IgD-negative memory B cell (primary cell): ENCODE measurements around the gene DCAF5. TPM values are rescaled to one million over a fixed set of nuclear protein-coding genes. Genes with fewer than 3 reads are reported as not detected.

Experiments used
- H3K27ac Mint-ChIP-seq, 3 donors: one replicate each; pipeline ENCODE4 v1.8.0; 2020 to 2022; ENCODE audit warnings: mild to moderate bottlenecking in 3 of 3, mixed read lengths in 3 of 3, moderate library complexity in 1 of 3
- H3K27me3 Mint-ChIP-seq: one replicate; pipeline ENCODE4 v1.8.0; 2021; ENCODE audit warnings: mixed read lengths
- H3K36me3 Mint-ChIP-seq: one replicate; pipeline ENCODE4 v1.8.0; 2020; ENCODE audit warnings: mild to moderate bottlenecking, mixed read lengths
- H3K4me1 Mint-ChIP-seq, 3 donors: one replicate each; pipeline ENCODE4 v1.8.0; 2020 to 2022; ENCODE audit warnings: mixed read lengths in 3 of 3, mild to moderate bottlenecking in 1 of 3
- H3K4me3 Mint-ChIP-seq, 4 donors: one replicate each; pipeline ENCODE4 v1.8.0; 2020 to 2022; ENCODE audit warnings: mild to moderate bottlenecking in 4 of 4, mixed read lengths in 4 of 4, moderate library complexity in 3 of 4
- H3K9me3 Mint-ChIP-seq, 3 donors: one replicate each; pipeline ENCODE4 v1.8.0; 2020 to 2021; ENCODE audit warnings: mixed read lengths in 3 of 3, mild to moderate bottlenecking in 1 of 3
- polyA plus RNA-seq: library from polyadenylated mRNA; unstranded; fragments of 300-500 nt; fragmentation: Illumina TruSeq; gene quantifications from one replicate; pipeline ENCODE4 v1.2.3, GENCODE V29; 2021

Gene DCAF5
- polyA plus RNA-seq, 1 donor from 2014 or later: 57.9 TPM

DNA sequence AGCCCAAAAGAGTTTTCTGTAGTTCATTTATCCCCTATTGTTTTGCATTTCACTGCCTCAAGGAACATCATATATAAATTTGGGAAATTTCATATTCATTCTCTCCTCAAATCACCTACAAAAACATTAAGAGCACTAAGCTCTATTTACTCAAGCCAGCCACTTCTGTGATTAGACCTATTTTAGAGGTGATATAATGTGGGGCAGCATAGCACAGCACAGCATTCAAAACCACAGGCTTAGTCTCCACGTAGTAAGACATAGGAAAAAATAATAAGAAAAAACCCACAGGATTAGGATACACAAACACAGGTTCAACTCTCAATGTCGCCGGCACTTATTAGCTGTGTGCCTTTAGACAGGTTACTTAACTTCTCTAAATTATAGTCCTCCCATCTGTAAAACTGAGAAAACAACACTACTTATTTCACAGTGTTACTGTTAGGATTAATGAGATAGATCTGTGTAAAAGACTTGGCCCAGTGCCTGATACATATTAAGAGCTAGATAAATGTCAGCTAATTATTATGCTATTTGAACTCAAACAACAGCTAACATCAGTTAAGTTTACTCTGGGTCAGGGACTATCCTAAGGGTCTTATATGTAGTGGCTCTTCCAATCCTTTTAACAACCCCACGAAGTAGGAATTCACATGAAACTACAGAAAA is 20.3 kb downstream of the DCAF5 start:
- Mint-ChIP-seq H3K27me3 (no peaks in the 10 kb centered on the region), H3K27ac (peak overlapping the region in 1 of 3 donors; percentile 44), H3K4me1 (peaks cover 11 to 35% (median 30%) of the 10 kb centered on the region in 3 donors), H3K36me3 (no peaks in the 10 kb centered on the region), H3K9me3 (no peaks in the 10 kb centered on the region), H3K4me3 (no peak overlapping the region)

DNA sequence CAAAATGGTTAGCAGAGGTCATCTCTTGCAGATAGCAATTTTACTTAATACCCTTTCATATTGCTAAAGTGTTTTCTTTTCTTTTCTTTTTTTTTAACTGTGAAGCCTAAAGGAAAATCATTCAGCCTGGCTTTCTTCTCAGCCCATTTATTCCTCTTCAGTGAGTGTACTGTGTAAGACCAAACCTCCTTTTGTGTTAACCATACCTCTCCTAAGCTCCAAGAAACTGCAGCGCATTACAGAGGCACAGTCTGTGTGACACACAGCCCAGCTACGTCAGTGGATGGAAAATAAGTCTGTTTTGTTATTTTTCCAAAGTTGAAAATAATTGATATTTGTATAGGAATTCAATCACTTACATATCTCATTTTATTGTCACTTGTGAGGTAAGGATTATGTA is 21.7 kb downstream of the DCAF5 start:
- Mint-ChIP-seq H3K4me3 (no peak overlapping the region), H3K36me3 (no peaks in the 10 kb centered on the region), H3K4me1 (peaks cover 15 to 35% (median 30%) of the 10 kb centered on the region in 3 donors), H3K9me3 (no peaks in the 10 kb centered on the region), H3K27ac (peak overlapping the region in 1 of 3 donors; percentile 50), H3K27me3 (no peaks in the 10 kb centered on the region)

- no peaks in the 10 kb centered on the region for H3K36me3 Mint-ChIP-seq
- peaks cover 16 to 33% (median 21%) of the 10 kb centered on the region in 3 donors for H3K4me1 Mint-ChIP-seq
These were observed 23.5 kb downstream of the DCAF5 start for GRCh38 chr14:69129264-69129880.

GRCh38 chr14:69118305-69118704 is 34.6 kb downstream of the DCAF5 start:
- Mint-ChIP-seq H3K4me3 (no peak overlapping the region), H3K27ac (peak overlapping the region in 1 of 3 donors; percentile 68), H3K27me3 (no peaks in the 10 kb centered on the region), H3K9me3 (no peaks in the 10 kb centered on the region), H3K4me1 (peaks cover 11 to 24% (median 19%) of the 10 kb centered on the region in 3 donors), H3K36me3 (peaks cover 6% of the 10 kb centered on the region)

More at GRCh38 chr14:69129264-69129880, 23.5 kb downstream of the DCAF5 start:
- Mint-ChIP-seq H3K4me3 (no peak overlapping the region), H3K27me3 (no peaks in the 10 kb centered on the region), H3K9me3 (no peaks in the 10 kb centered on the region), H3K27ac (no peak overlapping the region)

- Mint-ChIP-seq H3K4me1 (peaks cover 11 to 20% (median 19%) of the 10 kb centered on the region in 3 donors), H3K9me3 (no peaks in the 10 kb centered on the region), H3K27ac (no peak overlapping the region), H3K27me3 (no peaks in the 10 kb centered on the region), H3K36me3 (peaks cover 4% of the 10 kb centered on the region), H3K4me3 (no peak overlapping the region)
These were observed 35.7 kb downstream of the DCAF5 start for GRCh38 chr14:69117020-69117767.

DNA sequence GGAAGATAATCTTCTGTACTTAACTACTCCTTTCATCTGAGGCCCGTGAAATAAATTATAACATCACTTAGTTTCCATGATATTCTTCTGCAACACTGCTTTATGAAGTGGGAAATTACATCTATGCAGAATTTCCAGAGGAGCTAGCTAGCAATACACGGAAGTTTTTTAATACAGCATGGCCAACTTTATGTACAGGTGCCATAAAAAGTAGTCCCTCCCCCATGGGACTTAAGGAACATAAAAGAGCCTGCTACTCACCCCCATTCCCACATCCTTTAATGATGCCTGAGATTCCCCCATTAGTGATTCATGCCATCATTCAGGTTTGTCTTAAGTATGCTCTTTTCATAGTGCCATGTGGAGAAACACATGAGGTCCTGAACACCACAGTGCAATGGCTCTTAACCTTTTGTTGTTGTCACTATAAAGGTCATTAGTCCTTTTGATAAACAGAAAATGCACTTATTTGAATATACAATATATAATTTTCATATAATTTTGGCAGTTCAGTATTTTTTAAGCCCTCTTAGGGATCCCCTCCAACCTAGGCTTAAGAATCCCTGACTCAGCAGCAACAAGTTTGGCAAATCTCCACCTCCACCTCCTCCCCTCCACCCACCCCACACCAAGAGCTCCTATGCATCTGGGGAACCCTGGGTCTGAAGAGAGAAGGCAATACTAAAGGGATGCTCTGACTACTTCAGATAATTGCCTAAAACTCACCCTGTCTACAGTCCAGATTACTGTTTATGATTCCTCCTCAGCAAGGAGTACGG is 37.3 kb downstream of the DCAF5 start:
- H3K27ac Mint-ChIP-seq: peak overlapping the region in 1 of 3 donors; percentile 5
- peaks cover 11 to 17% (median 14%) of the 10 kb centered on the region in 3 donors for H3K4me1 Mint-ChIP-seq
- H3K9me3 Mint-ChIP-seq: no peaks in the 10 kb centered on the region
- H3K4me3 Mint-ChIP-seq: no peak overlapping the region
- peaks cover 4% of the 10 kb centered on the region for H3K36me3 Mint-ChIP-seq
- no peaks in the 10 kb centered on the region for H3K27me3 Mint-ChIP-seq

GRCh38 chr14:69114763-69115162 is 38.2 kb downstream of the DCAF5 start:
- peaks cover 4% of the 10 kb centered on the region for H3K36me3 Mint-ChIP-seq
- H3K27me3 Mint-ChIP-seq: no peaks in the 10 kb centered on the region
- no peak overlapping the region for H3K4me3 Mint-ChIP-seq
- no peaks in the 10 kb centered on the region for H3K9me3 Mint-ChIP-seq
- no peak overlapping the region for H3K27ac Mint-ChIP-seq
- peaks cover 9 to 15% (median 14%) of the 10 kb centered on the region in 3 donors for H3K4me1 Mint-ChIP-seq

DNA sequence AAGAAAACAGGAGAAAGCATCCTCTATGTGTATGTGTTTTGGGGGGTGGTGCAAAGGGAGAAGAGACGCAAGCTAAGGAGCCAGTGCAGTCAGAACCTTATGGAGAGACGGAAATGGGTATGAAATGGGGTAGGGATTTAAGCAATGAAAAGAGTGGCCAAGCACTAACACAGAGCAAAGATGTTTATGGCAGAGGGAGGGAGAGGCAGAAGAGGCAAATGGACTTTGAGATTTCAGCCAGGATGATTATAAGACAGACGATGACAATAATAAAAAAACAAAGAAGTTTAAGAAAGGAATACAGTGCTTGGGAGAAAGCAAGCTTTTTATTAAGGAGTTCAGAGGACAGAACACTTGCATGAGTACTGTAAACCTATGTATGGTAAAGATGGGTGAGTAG is 44.6 kb downstream of the DCAF5 start:
- no peaks in the 10 kb centered on the region for H3K27me3 Mint-ChIP-seq
- peaks cover 3% of the 10 kb centered on the region for H3K36me3 Mint-ChIP-seq
- no peak overlapping the region for H3K4me3 Mint-ChIP-seq
- H3K4me1 Mint-ChIP-seq: no peaks in the 10 kb centered on the region
- H3K9me3 Mint-ChIP-seq: no peaks in the 10 kb centered on the region
- no peak overlapping the region for H3K27ac Mint-ChIP-seq

DNA sequence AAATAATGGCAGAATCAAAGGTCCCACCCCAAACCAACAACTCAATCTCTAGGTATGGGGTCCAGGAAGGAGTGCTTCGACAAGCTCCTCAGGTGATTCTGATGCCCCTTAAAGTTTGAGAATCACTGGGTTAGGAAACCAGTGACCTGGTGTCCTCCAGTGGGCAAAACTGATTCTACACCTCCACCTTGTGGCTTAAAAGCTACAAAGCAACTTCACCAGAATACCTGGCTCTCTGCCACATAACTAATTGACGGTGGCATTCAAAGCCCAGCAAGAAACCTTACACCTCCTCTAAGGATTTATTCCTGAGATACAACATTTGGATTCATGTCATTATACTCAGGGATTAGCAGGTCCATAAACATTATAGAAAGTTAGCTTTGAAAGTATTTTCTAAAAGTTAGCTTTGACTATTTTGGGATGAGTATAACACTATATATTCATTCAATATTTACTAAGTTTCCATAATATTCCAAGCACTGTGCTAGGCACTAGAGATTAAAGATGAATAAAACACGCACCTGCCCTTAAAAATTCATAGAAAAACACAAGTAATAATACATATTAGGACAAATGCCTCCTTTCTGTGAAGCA is 45.4 kb downstream of the DCAF5 start:
- no peaks in the 10 kb centered on the region for H3K27me3 Mint-ChIP-seq
- H3K4me1 Mint-ChIP-seq: no peaks in the 10 kb centered on the region
- no peak overlapping the region for H3K4me3 Mint-ChIP-seq
- H3K9me3 Mint-ChIP-seq: no peaks in the 10 kb centered on the region
- peaks cover 3% of the 10 kb centered on the region for H3K36me3 Mint-ChIP-seq
- no peak overlapping the region for H3K27ac Mint-ChIP-seq

GRCh38 chr14:69106451-69106850 is 46.5 kb downstream of the DCAF5 start:
- H3K27me3 Mint-ChIP-seq: no peaks in the 10 kb centered on the region
- H3K27ac Mint-ChIP-seq: no peak overlapping the region
- no peaks in the 10 kb centered on the region for H3K9me3 Mint-ChIP-seq
- no peak overlapping the region for H3K4me3 Mint-ChIP-seq
- H3K4me1 Mint-ChIP-seq: peaks cover 0 to under 1% (median 0%) of the 10 kb centered on the region in 3 donors
- H3K36me3 Mint-ChIP-seq: peaks cover 3% of the 10 kb centered on the region

DNA sequence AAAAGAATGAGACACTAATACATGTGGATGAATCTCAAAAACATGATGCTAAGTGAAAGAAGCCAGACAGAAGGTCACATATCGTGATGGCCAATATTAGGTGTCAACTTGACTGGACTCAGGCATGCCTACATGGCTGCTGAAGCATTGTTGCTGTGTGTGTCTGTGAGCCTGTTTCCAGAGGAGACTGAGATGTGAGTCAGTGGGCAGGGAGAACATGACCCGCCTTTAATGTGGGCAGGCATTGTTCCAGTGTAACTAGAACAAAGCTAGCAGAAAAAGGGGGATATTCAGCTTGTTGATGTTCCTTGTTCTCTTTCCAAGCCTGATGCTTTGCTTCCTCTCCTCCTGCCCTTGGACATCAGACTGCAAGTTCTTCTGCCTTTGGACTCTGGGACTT is 47.6 kb downstream of the DCAF5 start:
- Mint-ChIP-seq H3K27me3 (no peaks in the 10 kb centered on the region), H3K9me3 (no peaks in the 10 kb centered on the region), H3K27ac (no peak overlapping the region)

DNA sequence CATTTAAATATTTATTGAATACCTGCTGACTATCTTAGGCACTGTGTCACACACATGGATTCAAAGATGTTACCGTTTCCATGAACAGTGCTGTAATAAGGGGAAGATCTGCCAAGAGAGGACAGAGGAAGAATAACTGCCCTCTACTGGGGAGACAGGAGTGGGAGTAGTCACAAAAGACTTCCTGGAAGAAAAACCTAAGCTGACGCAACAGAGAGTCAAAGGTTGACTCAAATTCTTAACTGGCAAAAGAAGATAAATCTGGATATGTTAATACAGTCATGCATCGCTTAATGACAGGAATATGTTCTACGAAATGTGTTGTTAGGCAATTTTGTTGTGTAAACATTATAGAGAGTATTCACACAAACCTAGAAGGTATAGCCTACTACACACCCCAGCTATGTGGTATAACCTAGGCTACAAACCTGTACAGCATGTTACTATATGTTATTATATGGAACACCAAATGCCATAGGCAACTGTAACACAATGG is 51.5 kb downstream of the DCAF5 start:
- no peaks in the 10 kb centered on the region for H3K27me3 Mint-ChIP-seq
- H3K27ac Mint-ChIP-seq: no peak overlapping the region
- no peaks in the 10 kb centered on the region for H3K9me3 Mint-ChIP-seq
- H3K4me1 Mint-ChIP-seq: peaks cover 0 to 5% (median 0%) of the 10 kb centered on the region in 3 donors
- no peak overlapping the region for H3K4me3 Mint-ChIP-seq
- H3K36me3 Mint-ChIP-seq: peaks cover 6% of the 10 kb centered on the region

More for the DNA sequence above, 47.6 kb downstream of the DCAF5 start:
- H3K4me1 Mint-ChIP-seq: peaks cover 0 to 3% (median 0%) of the 10 kb centered on the region in 3 donors
- H3K36me3 Mint-ChIP-seq: peaks cover 7% of the 10 kb centered on the region
- H3K4me3 Mint-ChIP-seq: no peak overlapping the region

GRCh38 chr14:69097974-69098373 is 54.9 kb downstream of the DCAF5 start:
- Mint-ChIP-seq H3K9me3 (no peaks in the 10 kb centered on the region), H3K4me1 (peaks cover 0 to 5% (median 0%) of the 10 kb centered on the region in 3 donors), H3K27ac (no peak overlapping the region), H3K4me3 (no peak overlapping the region), H3K27me3 (no peaks in the 10 kb centered on the region), H3K36me3 (peaks cover 4% of the 10 kb centered on the region)

GRCh38 chr14:69096781-69097475 is 56.0 kb downstream of the DCAF5 start:
- Mint-ChIP-seq H3K9me3 (no peaks in the 10 kb centered on the region), H3K36me3 (peaks cover 4% of the 10 kb centered on the region), H3K27me3 (no peaks in the 10 kb centered on the region), H3K4me3 (no peak overlapping the region), H3K4me1 (peaks cover 0 to 5% (median 0%) of the 10 kb centered on the region in 3 donors), H3K27ac (no peak overlapping the region)
